ENCODE results near the gene ITGB6. TPM values are rescaled to one million over a fixed set of nuclear protein-coding genes. Genes with fewer than 3 reads are reported as not detected.

The ITGB6 gene
- total RNA-seq, 4 donors from 2014 or later, result 11.1 to 17.2 (median 13.4) TPM

- Histone ChIP-seq H3K9me3 (no peaks in the 10 kb centered on the region), H3K27ac (peak overlapping the region in 1 of 3 donors; percentile 21), H3K4me3 (replicated peaks in 1 of 3) (no peak overlapping the region), H3K27me3 (no peaks in the 10 kb centered on the region), H3K4me1 (peaks cover 9 to 28% of the 10 kb centered on the region in 2 donors), H3K36me3 (no peaks in the 10 kb centered on the region)
- WGBS, 2 donors, result 95 to 100% methylated on average over 1 of the region's 1 CpG
- intact Hi-C loops (cut with DNase I), result no loop called here
- TF ChIP-seq POLR2A (IDR thresholded peaks at IDR 0.05) (no peak), CTCF (IDR thresholded peaks at IDR 0.05) (no peak)
- no peak for DNase-seq
Observed at GRCh38 chr2:160203007-160203406, 2.9 kb upstream of the ITGB6 start.

GRCh38 chr2:160201849-160202539 lies 1.9 kb upstream of the ITGB6 start:
- Histone ChIP-seq H3K36me3 (no peaks in the 10 kb centered on the region), H3K27me3 (no peaks in the 10 kb centered on the region), H3K9me3 (no peaks in the 10 kb centered on the region), H3K4me1 (peaks cover 10 to 22% of the 10 kb centered on the region in 2 donors), H3K4me3 (replicated peaks in 1 of 3) (no peak overlapping the region), H3K27ac (no peak overlapping the region)
- DNase-seq, result no peak
- TF ChIP-seq CTCF (IDR thresholded peaks at IDR 0.05) (no peak), POLR2A (IDR thresholded peaks at IDR 0.05) (no peak)
- WGBS, 2 donors, result 89 to 92% methylated on average over 2 of the region's 2 CpGs
- intact Hi-C loops (cut with DNase I), result no loop called here

- Histone ChIP-seq H3K4me1 (peaks cover 10 to 18% of the 10 kb centered on the region in 2 donors), H3K27ac (no peak overlapping the region), H3K36me3 (no peaks in the 10 kb centered on the region), H3K27me3 (no peaks in the 10 kb centered on the region), H3K9me3 (no peaks in the 10 kb centered on the region), H3K4me3 (replicated peaks in 1 of 3) (no peak overlapping the region)
- no peak for DNase-seq
- TF ChIP-seq POLR2A (IDR thresholded peaks at IDR 0.05) (no peak), CTCF (IDR thresholded peaks at IDR 0.05) (no peak)
- intact Hi-C loops (cut with DNase I), result no loop called here
- 67 to 71% methylated on average over 3 of the region's 3 CpGs for WGBS, 2 donors
Observed at GRCh38 chr2:160200921-160201320, 849 bp upstream of the ITGB6 start.

GRCh38 chr2:160199053-160199452 lies 1.0 kb downstream of the ITGB6 start:
- no peak for TF ChIP-seq CTCF (IDR thresholded peaks at IDR 0.05)
- no peak for TF ChIP-seq POLR2A (IDR thresholded peaks at IDR 0.05)
- Histone ChIP-seq H3K4me1 (peaks cover 5% of the 10 kb centered on the region in 2 donors), H3K27me3 (no peaks in the 10 kb centered on the region), H3K36me3 (no peaks in the 10 kb centered on the region), H3K27ac (peak overlapping the region; percentile 37 to 70 (median 65)), H3K4me3 (replicated peaks in 1 of 3) (peak overlapping the region in 1 of 3 donors; percentile 1), H3K9me3 (no peaks in the 10 kb centered on the region)
- 45 to 95% methylated on average over 1 of the region's 1 CpG for WGBS, 2 donors
- no peak for DNase-seq
- intact Hi-C loops (cut with DNase I), result no loop called here

- intact Hi-C loops (cut with DNase I), result no loop called here
- TF ChIP-seq CTCF (IDR thresholded peaks at IDR 0.05), result no peak
- no peak for TF ChIP-seq POLR2A (IDR thresholded peaks at IDR 0.05)
- Histone ChIP-seq H3K9me3 (no peaks in the 10 kb centered on the region), H3K4me3 (replicated peaks in 1 of 3) (no peak overlapping the region), H3K27ac (no peak overlapping the region), H3K36me3 (no peaks in the 10 kb centered on the region), H3K27me3 (no peaks in the 10 kb centered on the region), H3K4me1 (peaks cover 5% of the 10 kb centered on the region in 2 donors)
- DNase-seq, result no peak
- WGBS, 2 donors, result 84 to 87% methylated on average over 2 of the region's 2 CpGs
Observed at GRCh38 chr2:160197587-160197986, 2.5 kb downstream of the ITGB6 start.

Data from thyroid gland (tissue), 4 donors.